Fibroblast of pulmonary artery (primary cell): ENCODE data around the gene STK40.

ENCODE experiments used
- DNase-seq: peaks from one replicate; pipeline ENCODE4 v3.0.0-alpha.2; 2010; ENCODE audit warnings: low read depth
- H3K4me3 ChIP-seq: replicated peaks from 2 replicates; pipeline ENCODE4 v1.5.1; 2011; ENCODE audit warnings: low read depth, mild to moderate bottlenecking, control low read depth, low read length, moderate library complexity
- TF ChIP-seq, protein P1 (sequence below): IDR thresholded peaks from 2 replicates; pipeline ENCODE4 v1.5.1; 2011; ENCODE audit warnings: mild to moderate bottlenecking, control low read depth, low read length, inconsistent platforms; ENCODE audit errors: missing control alignments

Gene STK40

DNA sequence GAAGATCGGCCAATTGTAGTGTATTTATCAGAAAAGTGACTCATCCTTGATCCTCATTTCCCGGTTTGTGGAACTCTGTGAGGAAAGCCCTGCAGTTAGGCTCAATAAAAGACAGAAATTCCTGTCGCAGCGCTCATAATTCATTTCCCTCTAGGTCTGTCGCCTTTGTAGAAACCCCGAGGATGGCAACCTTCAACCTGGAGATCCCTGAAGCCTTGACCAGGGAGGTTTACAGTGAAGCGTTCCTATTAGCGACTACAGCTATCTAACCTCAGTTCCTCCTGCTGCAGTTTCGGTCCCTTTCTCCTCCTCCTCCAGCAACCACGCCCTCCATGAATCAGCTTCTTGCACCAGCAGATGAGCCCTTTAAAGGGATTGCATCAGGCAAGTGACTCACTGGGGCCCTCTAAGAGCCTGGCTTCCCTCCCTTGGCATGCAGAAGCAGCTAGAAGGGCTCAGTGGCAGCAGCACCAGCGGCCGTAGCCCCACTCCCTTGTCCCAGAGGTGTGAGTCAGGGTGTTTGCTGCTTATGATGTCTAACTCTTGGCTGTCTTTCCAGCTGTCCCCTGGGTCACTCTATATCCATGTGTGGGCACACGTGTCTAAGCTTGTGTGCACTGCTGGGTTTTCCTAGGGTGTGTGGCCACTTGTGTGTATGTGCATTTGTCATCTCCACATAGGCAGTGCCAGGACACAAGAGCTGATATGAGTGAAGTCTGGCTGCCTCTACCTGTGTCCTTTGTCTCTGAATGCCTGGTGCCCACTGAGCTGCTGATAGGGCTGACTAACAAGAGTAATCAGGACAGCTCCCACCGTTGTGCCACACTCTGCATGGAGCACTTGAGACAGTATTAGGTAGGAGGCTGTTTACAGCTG, 779 bp upstream of the STK40 start:
- TF ChIP-seq, protein P1, sequence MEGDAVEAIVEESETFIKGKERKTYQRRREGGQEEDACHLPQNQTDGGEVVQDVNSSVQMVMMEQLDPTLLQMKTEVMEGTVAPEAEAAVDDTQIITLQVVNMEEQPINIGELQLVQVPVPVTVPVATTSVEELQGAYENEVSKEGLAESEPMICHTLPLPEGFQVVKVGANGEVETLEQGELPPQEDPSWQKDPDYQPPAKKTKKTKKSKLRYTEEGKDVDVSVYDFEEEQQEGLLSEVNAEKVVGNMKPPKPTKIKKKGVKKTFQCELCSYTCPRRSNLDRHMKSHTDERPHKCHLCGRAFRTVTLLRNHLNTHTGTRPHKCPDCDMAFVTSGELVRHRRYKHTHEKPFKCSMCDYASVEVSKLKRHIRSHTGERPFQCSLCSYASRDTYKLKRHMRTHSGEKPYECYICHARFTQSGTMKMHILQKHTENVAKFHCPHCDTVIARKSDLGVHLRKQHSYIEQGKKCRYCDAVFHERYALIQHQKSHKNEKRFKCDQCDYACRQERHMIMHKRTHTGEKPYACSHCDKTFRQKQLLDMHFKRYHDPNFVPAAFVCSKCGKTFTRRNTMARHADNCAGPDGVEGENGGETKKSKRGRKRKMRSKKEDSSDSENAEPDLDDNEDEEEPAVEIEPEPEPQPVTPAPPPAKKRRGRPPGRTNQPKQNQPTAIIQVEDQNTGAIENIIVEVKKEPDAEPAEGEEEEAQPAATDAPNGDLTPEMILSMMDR = no peak
- DNase-seq = peak; percentile 100
- H3K4me3 ChIP-seq = peak overlapping the region; percentile 68

DNA sequence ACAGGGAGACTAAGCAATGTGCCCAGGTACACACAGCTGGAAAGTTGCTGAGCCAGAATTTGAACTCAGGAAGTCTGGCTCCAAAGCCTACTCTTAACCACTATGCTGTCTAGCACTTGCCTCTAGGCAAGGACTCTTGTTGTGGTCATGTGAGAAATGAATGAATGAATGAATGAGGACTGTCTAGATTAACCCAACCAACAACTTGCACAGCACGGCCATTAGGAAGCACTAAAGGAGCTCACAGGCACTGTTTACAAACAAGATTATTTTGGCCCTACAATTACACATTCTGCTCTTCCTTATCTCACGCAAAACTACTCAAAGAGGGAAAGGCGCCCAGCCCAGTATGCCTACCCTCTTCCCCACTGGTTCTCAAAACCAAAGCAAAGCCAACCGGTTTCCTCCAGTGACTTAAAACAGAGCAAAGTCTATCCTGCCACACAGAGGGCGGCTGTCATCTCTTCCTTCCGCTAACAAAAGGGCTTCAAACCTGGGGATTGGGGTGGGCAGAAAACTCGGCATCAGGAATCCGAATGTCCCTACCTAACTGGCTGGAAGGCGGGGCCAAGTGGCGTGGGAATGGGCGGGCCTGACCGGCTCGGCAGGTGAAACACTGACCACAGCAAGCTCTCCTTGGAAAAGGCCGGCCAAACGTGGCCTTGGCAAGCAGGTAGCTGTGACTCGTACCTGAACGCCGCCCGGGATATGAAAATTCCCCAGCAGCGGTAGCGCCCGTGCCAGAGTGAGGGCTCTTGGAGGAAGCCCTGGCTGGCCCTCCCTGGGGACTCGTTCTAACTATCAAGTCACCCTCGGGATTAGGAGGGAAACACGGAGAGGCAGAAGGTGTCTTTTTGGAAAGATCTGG, 948 bp downstream of the STK40 start:
- peak overlapping the region; percentile 92 for H3K4me3 ChIP-seq
- peak; percentile 16 for DNase-seq
- TF ChIP-seq, protein P1 = no peak

DNA sequence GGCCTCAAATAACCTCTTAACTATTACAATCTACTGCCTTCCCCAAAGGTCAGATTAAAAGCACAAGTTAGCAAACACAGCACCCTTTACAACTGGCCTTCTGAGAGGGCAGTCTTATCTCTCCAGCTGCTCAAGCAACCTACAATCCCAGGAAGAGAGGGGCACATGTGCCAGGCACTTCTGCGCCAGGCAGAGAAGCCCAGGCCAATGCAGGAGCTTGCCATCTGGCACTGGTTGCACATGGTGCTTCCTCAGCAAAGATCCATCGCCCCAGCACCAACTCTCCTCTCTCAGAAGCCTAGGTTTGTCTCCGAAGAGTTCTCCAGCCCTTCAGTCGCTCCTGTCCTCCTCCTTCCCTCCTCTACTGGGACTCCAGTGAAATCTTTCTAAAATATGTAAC, 2.5 kb downstream of the STK40 start:
- no peak for DNase-seq
- H3K4me3 ChIP-seq = no peak overlapping the region
- TF ChIP-seq, protein P1 = no peak

DNA sequence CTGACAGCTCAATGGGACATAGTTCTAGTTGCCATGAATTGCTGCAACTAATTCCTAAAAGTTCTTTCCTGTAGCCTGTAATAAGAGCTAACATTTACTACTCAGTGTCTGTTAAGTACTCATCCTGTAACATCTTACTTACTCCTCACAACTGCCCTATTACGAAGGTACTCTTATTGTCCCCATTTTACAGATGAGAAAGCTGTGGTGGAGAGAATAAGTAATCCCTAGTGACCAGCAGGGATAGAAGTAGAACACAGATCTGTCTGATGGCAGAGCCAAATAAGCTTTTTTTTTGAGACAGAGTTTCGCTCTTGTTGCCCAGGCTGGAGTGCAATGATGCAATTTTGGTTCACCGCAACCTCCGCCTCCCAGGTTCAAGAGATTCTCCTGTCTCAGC, 3.1 kb downstream of the STK40 start:
- H3K4me3 ChIP-seq = no peak overlapping the region
- TF ChIP-seq, protein P1 = no peak
- DNase-seq = no peak

DNA sequence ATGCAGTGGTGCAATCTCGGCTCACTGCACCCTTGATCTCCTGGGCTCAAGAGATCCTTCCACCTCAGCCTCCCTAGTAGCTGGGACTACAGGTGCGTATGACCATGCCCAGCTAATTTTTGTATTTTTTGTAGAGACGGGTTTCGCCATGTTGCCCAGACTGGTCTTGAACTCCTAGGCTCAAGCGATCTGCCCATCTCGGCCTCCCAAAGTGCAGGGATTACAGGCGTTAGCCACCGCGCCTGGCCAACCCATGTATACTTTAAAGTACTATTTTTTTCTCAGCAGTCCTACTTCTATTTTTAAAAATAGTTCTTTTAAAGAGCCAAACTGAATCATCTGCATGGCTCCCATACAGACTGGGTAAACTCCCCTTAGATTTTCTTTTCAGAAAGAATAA, 3.5 kb downstream of the STK40 start:
- no peak overlapping the region for H3K4me3 ChIP-seq
- no peak for DNase-seq
- TF ChIP-seq, protein P1 = no peak

DNA sequence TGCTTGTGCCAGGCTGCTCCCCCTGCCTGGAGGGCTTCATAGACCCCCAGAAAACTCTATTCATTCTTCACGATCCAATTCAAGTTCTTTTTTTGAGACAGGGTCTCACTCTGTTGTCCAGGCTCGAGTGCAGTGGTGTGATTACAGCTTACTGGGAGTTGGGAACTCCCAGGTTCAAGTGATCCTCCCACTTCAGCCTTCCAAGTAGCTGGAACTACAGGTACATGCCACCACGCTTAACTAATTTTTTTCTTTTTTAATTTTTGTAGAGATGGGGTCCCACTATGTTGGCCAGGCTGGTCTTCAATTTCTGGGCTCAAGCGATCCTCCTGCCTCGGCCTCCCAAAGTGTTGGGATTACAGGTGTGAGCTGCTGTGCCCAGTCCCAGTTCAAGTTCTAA, 4.3 kb downstream of the STK40 start:
- no peak overlapping the region for H3K4me3 ChIP-seq
- no peak for DNase-seq
- TF ChIP-seq, protein P1 = no peak
